Breast epithelium (tissue), 4 donors: ENCODE results near the gene RPS17. TPM values are rescaled to one million over a fixed set of nuclear protein-coding genes. Genes with fewer than 3 reads are reported as not detected.
"Not testable (repeated sequence)": the region's sequence is repeated elsewhere in the genome, so short reads cannot be mapped to it uniquely, and the experiment has no call there.

Experiments used
- DNase-seq, 2 donors: peaks; one replicate each; pipeline ENCODE4 v3.0.0-alpha.2; 2019; ENCODE audit warnings: low spot score in 2 of 2
- H3K27ac ChIP-seq, 2 donors: fragments of 200-600 bp; sonication (generic) in 1 of 2; one replicate each; pipeline ENCODE4 v1.5.1; 2016 to 2019; ENCODE audit warnings: mild to moderate bottlenecking in 1 of 2
- H3K27me3 ChIP-seq, 2 donors: fragments of 200-600 bp; sonication (generic) in 1 of 2; one replicate each; pipeline versions ENCODE4 v1.5.1 to v1.6.0; 2017 to 2019; ENCODE audit warnings: control low read depth in 1 of 2, mild to moderate bottlenecking in 1 of 2
- H3K36me3 ChIP-seq: fragments of 200-600 bp; one replicate; pipeline ENCODE4 v1.5.1; 2019
- H3K4me1 ChIP-seq, 2 donors: fragments of 200-600 bp; sonication (generic); one replicate each; pipeline ENCODE4 v1.5.1; 2016 to 2019; ENCODE audit warnings: control low read depth in 1 of 2
- H3K4me3 ChIP-seq, 3 donors: fragments of 200-600 bp; sonication (generic); 1 replicate in 2 of 3; 2 replicates in 1 of 3; pipeline ENCODE4 v1.5.1; 2016 to 2019; ENCODE audit warnings: mild to moderate bottlenecking in 3 of 3, moderate library complexity in 2 of 3
- H3K9me3 ChIP-seq, 2 donors: fragments of 200-600 bp; sonication (generic) in 1 of 2; one replicate each; pipeline ENCODE4 v1.5.1; 2016 to 2019; ENCODE audit warnings: control low read depth in 1 of 2
- CTCF ChIP-seq, 3 donors: fragments of 450-650 bp; IDR thresholded peaks; one replicate each; pipeline ENCODE4 v1.5.1; 2016 to 2017; ENCODE audit warnings: antibody characterized with exemption in 3 of 3, mild to moderate bottlenecking in 3 of 3, moderate library complexity in 3 of 3
- POLR2A ChIP-seq: fragments of 450-650 bp; IDR thresholded peaks from one replicate; pipeline ENCODE4 v1.6.1; 2016; ENCODE audit warnings: antibody characterized with exemption, mild to moderate bottlenecking, moderate library complexity
- POLR2AphosphoS5 ChIP-seq, 3 donors: sonication (generic); formaldehyde crosslinking; IDR thresholded peaks; one replicate each; pipeline ENCODE4 v1.6.1; 2017; ENCODE audit warnings: antibody characterized with exemption in 3 of 3
- intact Hi-C: fragments of 100-400 bp; cut with DNase I; formaldehyde crosslinking; loops from one replicate; pipeline ENCODE4 v1.15.1; 2023; ENCODE audit warnings: low total_unique reads
- total RNA-seq, 3 donors: library from RNA; depleted of rRNA; stranded (reverse); fragments of >200 nt; gene quantifications; one replicate each; pipeline ENCODE4 v1.1.0, GENCODE V29; 2016

The RPS17 gene
- total RNA-seq, 3 donors from 2014 or later: 2,556 to 3,448 (median 2,909) TPM

DNA sequence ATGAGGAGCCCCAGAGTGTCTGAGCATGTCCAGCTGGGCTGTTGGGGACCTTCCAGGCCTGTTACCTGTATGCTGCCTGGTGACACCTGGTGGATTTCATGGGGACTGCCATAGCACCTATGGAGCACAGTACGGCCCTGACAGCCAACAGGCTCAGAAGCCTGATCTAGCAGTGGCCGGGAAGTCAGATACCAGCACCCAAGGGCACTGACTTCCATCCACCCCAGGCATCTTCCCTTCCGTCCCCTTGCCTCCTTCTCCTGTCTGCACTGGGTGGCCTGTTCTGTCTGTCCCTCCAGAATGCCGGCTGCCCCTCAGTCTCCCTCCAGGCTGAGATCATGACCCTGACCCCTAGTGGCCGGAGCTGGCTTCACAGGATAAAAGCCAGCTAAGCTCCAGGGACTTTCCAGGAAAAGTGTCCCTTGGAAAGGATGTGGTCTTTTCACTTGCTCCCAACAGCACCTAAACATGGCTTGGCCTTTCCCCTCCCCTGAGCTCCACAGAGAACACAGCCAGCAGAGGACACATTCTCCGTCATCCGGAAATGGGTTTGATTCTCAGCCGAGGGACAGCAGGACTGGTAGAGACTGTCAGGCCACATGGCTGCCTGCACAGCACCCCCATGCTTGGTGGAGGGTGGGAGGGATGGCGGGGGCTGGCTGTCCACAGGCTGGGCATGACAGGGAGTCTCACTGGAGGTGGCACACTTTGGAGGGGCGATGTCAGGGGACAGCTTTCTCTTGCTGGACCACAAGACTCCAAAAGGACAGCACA lies 9.5 kb downstream of the RPS17 start:
- peak; percentile 69 to 83 for DNase-seq
- Histone ChIP-seq H3K27ac (peak overlapping the region; percentile 25 to 34), H3K36me3 (no peaks in the 10 kb centered on the region), H3K27me3 (no peaks in the 10 kb centered on the region), H3K9me3 (no peaks in the 10 kb centered on the region), H3K4me1 (no peaks in the 10 kb centered on the region), H3K4me3 (peak overlapping the region in 2 of 3 donors; percentile 34 to 55)
- intact Hi-C loops: no loop called here
- TF ChIP-seq CTCF (IDR thresholded peaks at IDR 0.05) (peak; percentile 89 to 96 (median 90)), POLR2A (no peak), POLR2AphosphoS5 (IDR thresholded peaks at IDR 0.05) (no peak)

- DNase-seq: peak in 1 of 2 donors; percentile 13
- no peaks in the 10 kb centered on the region for H3K9me3 ChIP-seq
- intact Hi-C loops: no loop called here
Observed at GRCh38 chr15:82530006-82530405, 10.3 kb downstream of the RPS17 start.

DNA sequence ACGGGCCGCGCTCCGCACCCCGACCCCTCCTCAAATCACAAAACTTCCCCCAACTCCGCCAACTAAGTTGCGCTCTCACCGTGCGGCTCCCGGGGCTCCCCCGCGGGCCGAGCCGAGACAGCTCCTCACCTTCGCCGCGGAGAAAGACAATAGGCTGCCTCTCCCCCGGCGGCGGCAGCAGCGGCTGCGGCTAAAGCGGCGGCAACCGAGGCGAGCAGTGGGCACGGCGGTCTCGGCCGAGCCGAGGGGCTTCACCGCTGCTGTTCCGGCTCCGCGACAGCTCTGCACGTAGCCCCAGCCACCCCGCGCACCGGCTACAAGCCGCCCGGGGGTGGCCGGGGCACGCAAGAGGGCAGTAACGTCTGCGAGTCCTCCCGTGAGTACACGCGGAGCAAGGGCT lies 26.7 kb downstream of the RPS17 start:
- H3K27ac ChIP-seq, DNase-seq, H3K4me1 ChIP-seq, intact Hi-C loops, H3K36me3 ChIP-seq, H3K4me3 ChIP-seq, H3K27me3 ChIP-seq, H3K9me3 ChIP-seq: not testable (repeated sequence)

More at GRCh38 chr15:82530006-82530405, 10.3 kb downstream of the RPS17 start:
- Histone ChIP-seq H3K27ac (no peak overlapping the region), H3K36me3 (no peaks in the 10 kb centered on the region), H3K27me3 (no peaks in the 10 kb centered on the region), H3K4me3 (no peak overlapping the region), H3K4me1 (no peaks in the 10 kb centered on the region)
- TF ChIP-seq CTCF (IDR thresholded peaks at IDR 0.05): no peak
- no peak for TF ChIP-seq POLR2AphosphoS5 (IDR thresholded peaks at IDR 0.05)
- no peak for TF ChIP-seq POLR2A

- intact Hi-C loops, H3K4me1 ChIP-seq, H3K27ac ChIP-seq, H3K4me3 ChIP-seq, H3K9me3 ChIP-seq, H3K36me3 ChIP-seq, H3K27me3 ChIP-seq, DNase-seq: not testable (repeated sequence)
Observed at GRCh38 chr15:82507693-82508092, 32.6 kb downstream of the RPS17 start.

GRCh38 chr15:82507087-82507486 lies 33.2 kb downstream of the RPS17 start:
- H3K36me3 ChIP-seq, H3K9me3 ChIP-seq, H3K27ac ChIP-seq, H3K4me3 ChIP-seq, H3K4me1 ChIP-seq, H3K27me3 ChIP-seq, DNase-seq, intact Hi-C loops: not testable (repeated sequence)

DNA sequence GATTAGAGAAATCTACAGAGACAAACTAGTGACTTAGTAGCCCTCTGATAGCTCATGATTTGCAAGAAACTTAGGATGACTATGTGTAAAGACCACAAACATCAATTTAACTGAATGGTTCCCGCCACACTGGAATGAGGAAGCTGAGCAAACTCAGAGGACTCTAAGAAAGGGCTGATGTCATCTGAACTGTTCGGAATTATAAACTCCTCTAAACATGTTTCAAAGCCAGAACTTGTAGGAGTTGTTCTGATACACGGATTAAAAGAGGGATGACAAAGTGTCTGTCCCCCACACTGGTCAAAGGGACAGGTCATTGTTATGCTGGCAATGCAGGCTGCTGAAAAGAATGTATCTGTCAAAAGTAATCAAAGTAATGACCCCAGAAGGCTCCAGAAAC lies 34.4 kb downstream of the RPS17 start:
- DNase-seq, H3K27ac ChIP-seq, intact Hi-C loops: not testable (repeated sequence)

DNA sequence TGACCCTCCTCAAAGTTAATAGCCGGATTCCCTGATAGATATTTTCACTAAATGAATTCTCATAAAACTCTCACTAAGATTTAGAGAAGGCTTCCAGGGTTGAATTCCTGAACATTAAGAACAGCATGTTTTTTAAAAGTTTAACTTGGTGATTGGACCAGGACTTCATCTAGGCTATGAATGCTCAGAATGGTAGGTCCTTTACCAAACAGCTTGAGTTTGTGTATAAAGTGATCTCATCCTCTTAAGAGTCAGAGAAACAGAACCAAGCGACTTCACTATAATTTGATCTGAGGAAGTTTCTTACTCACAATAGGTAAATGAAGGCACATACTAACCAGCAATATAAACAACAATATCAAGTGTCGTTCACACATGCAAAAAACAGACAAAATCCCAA lies 36.2 kb downstream of the RPS17 start:
- H3K27me3 ChIP-seq, H3K4me3 ChIP-seq, H3K9me3 ChIP-seq, DNase-seq, H3K4me1 ChIP-seq, H3K27ac ChIP-seq, H3K36me3 ChIP-seq, intact Hi-C loops: not testable (repeated sequence)

More for the DNA sequence above, 34.4 kb downstream of the RPS17 start:
- not testable (repeated sequence) for H3K36me3 ChIP-seq, H3K27me3 ChIP-seq, H3K4me3 ChIP-seq, H3K4me1 ChIP-seq, H3K9me3 ChIP-seq

GRCh38 chr15:82502700-82503339 lies 37.4 kb downstream of the RPS17 start:
- H3K36me3 ChIP-seq, intact Hi-C loops, H3K4me1 ChIP-seq, DNase-seq, H3K9me3 ChIP-seq, H3K27me3 ChIP-seq, H3K4me3 ChIP-seq, H3K27ac ChIP-seq: not testable (repeated sequence)

GRCh38 chr15:82500772-82501171 lies 39.5 kb downstream of the RPS17 start:
- H3K9me3 ChIP-seq, H3K36me3 ChIP-seq, H3K4me3 ChIP-seq, DNase-seq, intact Hi-C loops, H3K27me3 ChIP-seq, H3K4me1 ChIP-seq, H3K27ac ChIP-seq: not testable (repeated sequence)

DNA sequence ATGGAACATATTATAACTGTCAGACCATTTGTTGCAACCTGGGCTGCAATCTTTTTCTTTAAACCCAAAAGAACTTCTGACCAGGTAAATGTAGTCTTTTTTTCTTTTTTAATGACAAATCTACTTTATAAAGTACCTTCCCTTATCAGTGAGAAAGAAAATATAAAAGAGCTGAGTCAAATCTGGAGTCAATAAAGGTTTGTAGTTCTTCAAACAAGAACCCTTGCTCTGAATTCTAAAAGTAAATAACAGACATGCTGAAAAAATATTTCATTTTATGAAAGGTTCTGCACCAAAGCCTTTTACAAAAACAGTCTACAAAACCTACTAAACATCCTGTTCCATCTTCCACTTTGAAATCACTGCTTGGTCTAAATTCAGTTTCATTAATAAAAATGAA lies 42.3 kb downstream of the RPS17 start:
- H3K27me3 ChIP-seq, H3K9me3 ChIP-seq, H3K4me1 ChIP-seq, intact Hi-C loops, H3K27ac ChIP-seq, H3K36me3 ChIP-seq, H3K4me3 ChIP-seq, DNase-seq: not testable (repeated sequence)

- H3K9me3 ChIP-seq, H3K27ac ChIP-seq, H3K27me3 ChIP-seq, H3K4me3 ChIP-seq, intact Hi-C loops, H3K36me3 ChIP-seq, H3K4me1 ChIP-seq, DNase-seq: not testable (repeated sequence)
Observed at GRCh38 chr15:82488250-82488649, 52.0 kb downstream of the RPS17 start.
